ENCODE results near the gene KRTAP10-10. TPM values are rescaled to one million over a fixed set of nuclear protein-coding genes. Genes with fewer than 3 reads are reported as not detected.

Gene KRTAP10-10
- polyA plus RNA-seq, 1 donor (not counting 4 experiments of a cell fraction or from before 2014, with no cell fraction given), result not detected

DNA sequence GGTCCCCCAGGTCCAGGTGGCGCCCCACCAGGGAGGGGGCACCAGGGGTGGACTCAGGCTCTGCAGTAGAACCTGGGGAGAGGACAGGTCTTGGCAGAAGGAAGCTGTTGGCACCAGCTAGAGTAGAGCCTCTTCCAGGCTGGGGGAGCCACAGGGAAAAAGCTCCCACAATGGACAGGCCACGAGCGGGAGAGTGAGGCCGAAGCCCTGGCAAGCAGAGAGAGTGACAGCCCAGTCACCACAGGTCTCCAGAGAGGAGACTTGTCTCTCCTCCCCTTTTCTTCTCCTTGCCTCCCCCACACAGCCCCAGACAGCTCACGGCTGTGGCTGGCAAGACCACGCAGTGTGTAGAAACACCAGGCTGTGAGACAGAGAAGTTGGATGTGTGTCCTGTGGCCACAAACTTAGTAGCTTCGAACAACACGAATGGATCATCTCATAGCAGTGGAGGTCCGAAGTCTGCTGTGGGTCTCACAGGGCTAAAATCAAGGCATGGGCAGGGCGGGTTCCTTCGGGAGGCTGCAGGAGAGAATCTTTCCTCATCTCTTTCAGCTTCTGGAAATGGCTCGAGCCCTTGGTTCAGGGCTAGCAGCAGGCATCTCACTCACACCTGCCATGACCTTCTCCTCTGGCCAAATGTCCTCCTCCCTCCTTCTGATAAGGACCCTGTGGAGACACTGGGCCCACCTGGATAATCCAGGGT, 14.0 kb downstream of the KRTAP10-10 start:
- no peak for FAIRE-seq
- no peaks in the 10 kb centered on the region for H3K27me3 ChIP-seq (ENCODE audit: control insufficient read depth, extremely low read depth, insufficient read depth, low read length)
- DNase-seq (ENCODE audit: low read depth, low spot score), result no peak

GRCh38 chr21:44653123-44653522, 16.0 kb downstream of the KRTAP10-10 start:
- H3K9ac ChIP-seq (ENCODE audit: control insufficient read depth, extremely low read depth, insufficient read depth, low read length), result no peak overlapping the region
- no peak overlapping the region for H3K4me2 ChIP-seq (ENCODE audit: control insufficient read depth, extremely low read depth, insufficient read depth, low read depth, low read length)
- no peaks in the 10 kb centered on the region for H3K27me3 ChIP-seq (ENCODE audit: control insufficient read depth, extremely low read depth, insufficient read depth, low read length)
- H3K9me3 ChIP-seq (ENCODE audit: control insufficient read depth, low read depth, low read length), result no peaks in the 10 kb centered on the region
- no peaks in the 10 kb centered on the region for H4K20me1 ChIP-seq (ENCODE audit: control insufficient read depth, extremely low read depth, insufficient read depth, low read length)
- dilution Hi-C loops (cut with MboI; ENCODE audit: extremely low pct_ligation_motif_present, low sequenced_read_pairs), result no loop called here
- H3K4me3 ChIP-seq (ENCODE audit: control insufficient read depth in 2 of 3, extremely low read depth in 1 of 3, insufficient read depth in 2 of 3, low read depth in 1 of 3, low read length in 3 of 3), result no peak overlapping the region
- no peak overlapping the region for H2AFZ ChIP-seq (ENCODE audit: control insufficient read depth, low read length)
- H3K4me1 ChIP-seq (ENCODE audit: control insufficient read depth, extremely low read depth, insufficient read depth, low read length), result no peaks in the 10 kb centered on the region
- no peak for FAIRE-seq
- TF ChIP-seq EZH2 (IDR thresholded peaks at IDR 0.05; ENCODE audit: low read length), result no peak
- TF ChIP-seq, protein P1, sequence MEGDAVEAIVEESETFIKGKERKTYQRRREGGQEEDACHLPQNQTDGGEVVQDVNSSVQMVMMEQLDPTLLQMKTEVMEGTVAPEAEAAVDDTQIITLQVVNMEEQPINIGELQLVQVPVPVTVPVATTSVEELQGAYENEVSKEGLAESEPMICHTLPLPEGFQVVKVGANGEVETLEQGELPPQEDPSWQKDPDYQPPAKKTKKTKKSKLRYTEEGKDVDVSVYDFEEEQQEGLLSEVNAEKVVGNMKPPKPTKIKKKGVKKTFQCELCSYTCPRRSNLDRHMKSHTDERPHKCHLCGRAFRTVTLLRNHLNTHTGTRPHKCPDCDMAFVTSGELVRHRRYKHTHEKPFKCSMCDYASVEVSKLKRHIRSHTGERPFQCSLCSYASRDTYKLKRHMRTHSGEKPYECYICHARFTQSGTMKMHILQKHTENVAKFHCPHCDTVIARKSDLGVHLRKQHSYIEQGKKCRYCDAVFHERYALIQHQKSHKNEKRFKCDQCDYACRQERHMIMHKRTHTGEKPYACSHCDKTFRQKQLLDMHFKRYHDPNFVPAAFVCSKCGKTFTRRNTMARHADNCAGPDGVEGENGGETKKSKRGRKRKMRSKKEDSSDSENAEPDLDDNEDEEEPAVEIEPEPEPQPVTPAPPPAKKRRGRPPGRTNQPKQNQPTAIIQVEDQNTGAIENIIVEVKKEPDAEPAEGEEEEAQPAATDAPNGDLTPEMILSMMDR (optimal IDR thresholded peaks at IDR 0.05 in 1 of 3, IDR thresholded peaks at IDR 0.05 in 1 of 3, conservative IDR thresholded peaks at IDR 0.05 in 1 of 3; ENCODE audit: extremely low read depth in 1 of 3, insufficient read depth in 2 of 3, low read length in 3 of 3), result no peak
- no peak for DNase-seq (ENCODE audit: low read depth, low spot score)
- no peaks in the 10 kb centered on the region for H3K36me3 ChIP-seq (ENCODE audit: control insufficient read depth in 2 of 2, extremely low read depth in 1 of 2, insufficient read depth in 2 of 2, low read length in 2 of 2)
- no peaks in the 10 kb centered on the region for H3K9me1 ChIP-seq (ENCODE audit: control insufficient read depth, extremely low read depth, insufficient read depth, low read length)
- no peaks in the 10 kb centered on the region for H3K79me2 ChIP-seq (ENCODE audit: control insufficient read depth, insufficient read depth, low read length)
- H3K27ac ChIP-seq (ENCODE audit: control insufficient read depth, insufficient read depth, low read length), result no peak overlapping the region

More for the DNA sequence above, 14.0 kb downstream of the KRTAP10-10 start:
- no peaks in the 10 kb centered on the region for H3K79me2 ChIP-seq (ENCODE audit: control insufficient read depth, insufficient read depth, low read length)
- no peak overlapping the region for H2AFZ ChIP-seq (ENCODE audit: control insufficient read depth, low read length)
- no peak overlapping the region for H3K9ac ChIP-seq (ENCODE audit: control insufficient read depth, extremely low read depth, insufficient read depth, low read length)
- no peaks in the 10 kb centered on the region for H3K4me1 ChIP-seq (ENCODE audit: control insufficient read depth, extremely low read depth, insufficient read depth, low read length)
- no peak for TF ChIP-seq EZH2 (IDR thresholded peaks at IDR 0.05; ENCODE audit: low read length)
- TF ChIP-seq, protein P1 (optimal IDR thresholded peaks at IDR 0.05 in 1 of 3, IDR thresholded peaks at IDR 0.05 in 1 of 3, conservative IDR thresholded peaks at IDR 0.05 in 1 of 3; ENCODE audit: extremely low read depth in 1 of 3, insufficient read depth in 2 of 3, low read length in 3 of 3), result no peak
- H3K36me3 ChIP-seq (ENCODE audit: control insufficient read depth in 2 of 2, extremely low read depth in 1 of 2, insufficient read depth in 2 of 2, low read length in 2 of 2), result no peaks in the 10 kb centered on the region
- H3K4me2 ChIP-seq (ENCODE audit: control insufficient read depth, extremely low read depth, insufficient read depth, low read depth, low read length), result no peak overlapping the region
- no peaks in the 10 kb centered on the region for H3K9me3 ChIP-seq (ENCODE audit: control insufficient read depth, low read depth, low read length)
- H3K27ac ChIP-seq (ENCODE audit: control insufficient read depth, insufficient read depth, low read length), result no peak overlapping the region
- H4K20me1 ChIP-seq (ENCODE audit: control insufficient read depth, extremely low read depth, insufficient read depth, low read length), result no peaks in the 10 kb centered on the region
- dilution Hi-C loops (cut with MboI; ENCODE audit: extremely low pct_ligation_motif_present, low sequenced_read_pairs), result no loop called here
- no peaks in the 10 kb centered on the region for H3K9me1 ChIP-seq (ENCODE audit: control insufficient read depth, extremely low read depth, insufficient read depth, low read length)
- no peak overlapping the region for H3K4me3 ChIP-seq (ENCODE audit: control insufficient read depth in 2 of 3, extremely low read depth in 1 of 3, insufficient read depth in 2 of 3, low read depth in 1 of 3, low read length in 3 of 3)

Measured in keratinocyte (primary cell).